IPS-NIHi7 (cell line): ENCODE measurements around the gene LRFN2.

Source experiments
- DNase-seq: peaks from one replicate; pipeline ENCODE4 v3.0.0; 2012; ENCODE audit warnings: mixed read lengths; ENCODE audit errors: extremely low spot score

Gene LRFN2

DNA sequence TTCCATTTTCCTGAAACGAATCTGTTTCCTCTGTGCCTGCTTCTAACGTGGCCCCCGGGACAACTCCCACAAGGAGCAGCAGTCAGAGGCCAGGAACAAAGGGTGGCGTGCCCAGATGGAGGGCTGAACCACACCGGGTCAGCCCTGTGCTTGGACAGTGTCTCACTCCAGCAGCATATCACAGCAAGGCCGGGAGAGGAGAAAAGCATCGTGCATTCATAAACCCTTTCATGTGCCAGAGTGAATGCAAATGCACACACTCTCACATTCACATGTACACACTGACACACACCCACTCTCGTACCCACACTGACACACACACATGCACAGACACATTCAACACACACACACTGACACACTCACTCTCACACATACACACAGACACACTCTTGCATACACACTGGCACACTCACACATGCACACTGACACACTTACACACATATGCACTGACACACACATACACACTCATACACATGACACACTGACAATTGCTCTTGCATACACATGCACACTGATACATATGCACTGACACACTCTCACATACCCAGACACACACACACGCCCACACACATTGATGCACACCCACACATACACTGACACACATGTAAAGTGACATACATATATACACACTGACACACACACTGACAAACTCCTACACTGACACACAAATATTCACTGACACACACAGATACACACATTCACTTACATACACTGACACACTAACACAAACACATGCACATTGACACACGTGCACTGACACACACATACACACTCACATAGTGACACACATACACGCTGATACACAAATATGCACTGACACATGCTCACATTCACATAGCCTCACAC is 237.0 kb downstream of the LRFN2 start:
- peak; percentile 8 for DNase-seq

- peak; percentile 24 for DNase-seq
These were observed 237.9 kb downstream of the LRFN2 start for GRCh38 chr6:40349123-40349900.

DNA sequence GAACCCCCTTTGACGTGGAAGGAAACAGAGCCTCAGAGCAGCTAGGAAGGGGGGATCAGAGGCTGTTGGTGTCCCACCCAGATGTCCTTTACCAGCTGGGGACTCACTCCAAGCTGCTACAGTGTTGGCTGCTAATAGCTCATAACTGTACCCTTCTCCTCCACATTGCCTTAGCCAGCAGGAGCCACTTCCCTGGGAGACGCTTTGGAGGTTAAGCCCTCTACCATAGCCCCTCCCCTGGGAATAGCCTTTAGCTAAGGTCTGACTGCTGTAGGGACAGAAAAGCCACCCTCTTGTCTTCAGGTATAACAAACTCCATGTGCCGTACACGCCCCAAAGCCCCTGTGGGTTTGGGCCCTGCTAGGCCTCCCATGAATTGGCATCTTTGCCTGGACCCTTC is 238.6 kb downstream of the LRFN2 start:
- peak; percentile 3 for DNase-seq

DNA sequence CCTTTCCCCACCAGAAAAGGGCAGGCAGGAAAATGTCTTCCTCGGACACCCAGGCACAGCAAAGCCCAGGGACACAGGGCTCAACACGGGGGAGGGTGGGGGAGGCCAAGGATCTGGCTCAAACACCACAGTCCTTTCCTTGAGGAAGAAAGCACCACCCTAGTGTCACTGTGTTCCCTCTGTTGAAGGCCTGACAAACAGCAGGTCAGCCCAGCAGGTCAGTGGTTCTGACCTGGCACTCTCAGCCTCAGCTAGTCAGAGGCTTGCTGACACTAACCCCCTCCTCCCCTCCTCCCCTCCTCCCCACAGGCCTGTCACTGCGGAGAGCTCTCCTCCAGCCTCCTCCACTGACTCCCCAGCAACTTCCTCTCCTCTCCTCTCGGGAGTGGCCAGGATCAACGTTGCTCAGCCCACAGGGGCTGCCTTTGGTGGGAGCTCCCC is 239.6 kb downstream of the LRFN2 start:
- DNase-seq = peak; percentile 54

DNA sequence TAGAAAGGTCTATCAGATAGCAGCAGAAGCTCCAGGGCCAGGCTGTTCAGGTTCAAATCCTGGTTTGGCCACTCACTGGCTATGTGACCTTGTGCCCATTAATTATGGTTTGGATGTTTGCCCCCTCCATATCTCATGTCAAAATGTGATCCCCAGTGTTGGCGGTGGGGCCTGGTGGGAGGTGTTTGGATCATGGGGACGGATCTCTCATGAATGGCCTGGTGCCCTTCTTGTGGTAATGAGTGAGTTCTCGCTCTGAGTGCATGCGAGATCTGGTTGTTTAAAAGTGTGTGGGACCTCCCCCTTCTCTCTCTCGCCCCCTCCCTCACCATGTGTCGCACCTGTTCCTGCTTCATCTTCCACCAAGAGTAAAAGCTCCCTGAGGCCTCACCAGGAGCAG is 240.9 kb downstream of the LRFN2 start:
- no peak for DNase-seq

- DNase-seq = no peak
These were observed 242.5 kb downstream of the LRFN2 start for GRCh38 chr6:40344566-40345167.

GRCh38 chr6:40343877-40344565 is 243.1 kb downstream of the LRFN2 start:
- no peak for DNase-seq

- DNase-seq = no peak
These were observed 243.8 kb downstream of the LRFN2 start for GRCh38 chr6:40343318-40343876.

- no peak for DNase-seq
These were observed 244.4 kb downstream of the LRFN2 start for GRCh38 chr6:40342723-40343122.

GRCh38 chr6:40341726-40342125 is 245.4 kb downstream of the LRFN2 start:
- no peak for DNase-seq
